Measurements from ENCODE around the gene GABRP. TPM values are rescaled to one million over a fixed set of nuclear protein-coding genes. Genes with fewer than 3 reads are reported as not detected.

Gene GABRP
- total RNA-seq (2022) (not detected in 2 replicates), Bru-seq, nascent RNA (percentile 15 among the genes with signal in this experiment), BruChase-seq, experiment 1, labeled RNA remaining after a 6-hour chase (percentile 15 among the genes with signal in this experiment), BruChase-seq, experiment 2, labeled RNA remaining after a 2-hour chase (percentile 12 among the genes with signal in this experiment)
- long read RNA-seq: 0 reads

DNA sequence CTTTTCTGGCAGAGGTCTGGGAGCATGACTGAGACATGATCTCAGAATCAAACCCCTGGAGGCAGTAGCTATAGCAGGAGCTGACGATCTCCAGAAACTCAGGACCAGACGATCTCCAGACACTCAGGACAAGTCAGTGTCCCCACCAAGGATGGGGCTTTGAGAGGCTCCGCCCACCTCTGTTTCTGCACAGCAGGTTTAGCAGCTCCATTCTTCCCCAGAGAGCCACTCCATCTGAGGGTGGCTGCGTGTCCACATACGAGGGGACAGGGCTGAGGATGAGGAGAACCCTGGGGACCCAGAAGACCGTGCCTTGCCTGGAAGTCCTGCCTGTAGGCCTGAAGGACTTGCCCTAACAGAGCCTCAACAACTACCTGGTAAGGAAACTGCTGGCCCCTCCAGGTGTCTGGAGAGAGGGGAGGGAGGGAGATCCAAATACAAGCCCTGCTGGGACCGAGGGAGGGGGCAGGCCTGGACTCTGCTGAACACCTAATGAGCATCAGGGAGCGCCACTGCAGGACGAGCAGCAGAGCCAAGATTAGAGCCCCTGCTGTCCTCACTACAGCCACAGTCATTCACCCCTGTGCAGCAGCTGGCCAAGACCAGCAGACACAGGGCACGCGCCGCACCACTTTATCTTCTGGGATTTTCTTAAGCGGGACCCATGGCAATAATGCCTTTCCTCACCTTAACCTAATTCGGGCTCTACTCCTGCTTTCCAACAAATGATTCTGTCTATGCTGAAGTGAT, at the start of gene GABRP:
TSS of gene GABRP (plus strand) at position 228 of the 750 bp plus-strand sequence. CDS start 4,891 bp downstream, outside the sequence.
- POLR2A ChIA-PET: interaction anchor here (1.0 kb wide), 1 partner anchor 11 kb away, joined by 4 read pairs; no protein-coding TSS in a partner anchor
- CTCF ChIA-PET: interaction anchor here (0.5 to 16.3 kb wide), 7 partner anchors 9 to 168 kb away, joined by 3 to 992 read pairs (median 9); no protein-coding TSS in a partner anchor
- TF ChIP-seq CTCF (IDR thresholded peaks at IDR 0.05; ENCODE audit: unreplicated experiment): no peak
- H3K27ac Mint-ChIP-seq (ENCODE audit: low read depth, unreplicated experiment): no peak within 1 kb of the TSS
- no peaks in the 10 kb centered on the region for H3K36me3 Mint-ChIP-seq (ENCODE audit: insufficient read depth, unreplicated experiment)
- H3K4me3 Mint-ChIP-seq (ENCODE audit: unreplicated experiment): no peak within 1 kb of the TSS
- no TSS peak for BruUV-seq (replicated peaks)
- no peaks in the 10 kb centered on the region for H3K27me3 Mint-ChIP-seq (ENCODE audit: insufficient read depth, unreplicated experiment)
- H3K4me1 Mint-ChIP-seq (ENCODE audit: insufficient read depth, unreplicated experiment): no peaks in the 10 kb centered on the region
- intact Hi-C loops (cut with micrococcal nuclease): no loop called here
- H3K9me3 Mint-ChIP-seq (ENCODE audit: unreplicated experiment): no peaks in the 10 kb centered on the region
- no peak for DNase-seq (ENCODE audit: unreplicated experiment)

DNA sequence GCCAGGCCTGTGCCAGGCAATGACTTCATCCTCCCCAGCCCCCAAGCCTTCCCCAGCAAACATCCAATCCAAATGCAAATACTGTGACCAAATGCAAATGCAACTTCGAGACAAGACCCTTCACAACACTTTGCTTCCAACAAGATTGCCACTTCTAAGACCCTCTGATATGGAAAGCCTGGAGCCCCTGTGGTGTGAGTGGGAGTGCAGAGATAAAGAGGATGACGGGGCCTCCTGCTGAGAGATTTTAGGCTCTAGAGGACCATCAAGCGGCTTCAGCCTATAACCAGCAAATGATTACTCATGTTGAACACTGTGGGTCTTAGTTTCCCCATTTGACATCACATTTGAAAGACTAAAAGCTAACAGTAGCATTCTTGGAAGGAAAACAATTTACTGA, 46.6 kb upstream of the GABRP start:
- Mint-ChIP-seq H3K9me3 (ENCODE audit: unreplicated experiment) (peaks cover 8% of the 10 kb centered on the region), H3K4me1 (ENCODE audit: insufficient read depth, unreplicated experiment) (no peaks in the 10 kb centered on the region), H3K36me3 (ENCODE audit: insufficient read depth, unreplicated experiment) (no peaks in the 10 kb centered on the region), H3K27ac (ENCODE audit: low read depth, unreplicated experiment) (no peak overlapping the region), H3K27me3 (ENCODE audit: insufficient read depth, unreplicated experiment) (peaks cover 16% of the 10 kb centered on the region), H3K4me3 (ENCODE audit: unreplicated experiment) (no peak overlapping the region)
- ChIA-PET CTCF (interaction anchor here (0.6 to 16.7 kb wide), 4 partner anchors 8 to 415 kb away, joined by 3 to 992 read pairs (median 16); partner anchors contain the start of gene GABRP), POLR2A (no interaction called here)
- no TSS peak for BruUV-seq (replicated peaks)
- no peak for TF ChIP-seq CTCF (IDR thresholded peaks at IDR 0.05; ENCODE audit: unreplicated experiment)
- intact Hi-C loops (cut with micrococcal nuclease): no loop called here
- DNase-seq (ENCODE audit: unreplicated experiment): no peak

- Mint-ChIP-seq H3K27me3 (ENCODE audit: insufficient read depth, unreplicated experiment) (peaks cover 15% of the 10 kb centered on the region), H3K4me3 (ENCODE audit: unreplicated experiment) (no peak overlapping the region), H3K4me1 (ENCODE audit: insufficient read depth, unreplicated experiment) (no peaks in the 10 kb centered on the region), H3K36me3 (ENCODE audit: insufficient read depth, unreplicated experiment) (no peaks in the 10 kb centered on the region), H3K27ac (ENCODE audit: low read depth, unreplicated experiment) (no peak overlapping the region), H3K9me3 (ENCODE audit: unreplicated experiment) (peaks cover 8% of the 10 kb centered on the region)
- POLR2A ChIA-PET: no interaction called here
- CTCF ChIA-PET: interaction anchor here (0.6 to 16.7 kb wide), 2 partner anchors 52 to 107 kb away, joined by 3 to 992 read pairs; partner anchors contain the start of gene GABRP
- DNase-seq (ENCODE audit: unreplicated experiment): no peak
- intact Hi-C loops (cut with micrococcal nuclease): no loop called here
- TF ChIP-seq CTCF (IDR thresholded peaks at IDR 0.05; ENCODE audit: unreplicated experiment): no peak
- BruUV-seq (replicated peaks): no TSS peak
These were observed 45.9 kb upstream of the GABRP start for GRCh38 chr5:170737591-170737990.

DNA sequence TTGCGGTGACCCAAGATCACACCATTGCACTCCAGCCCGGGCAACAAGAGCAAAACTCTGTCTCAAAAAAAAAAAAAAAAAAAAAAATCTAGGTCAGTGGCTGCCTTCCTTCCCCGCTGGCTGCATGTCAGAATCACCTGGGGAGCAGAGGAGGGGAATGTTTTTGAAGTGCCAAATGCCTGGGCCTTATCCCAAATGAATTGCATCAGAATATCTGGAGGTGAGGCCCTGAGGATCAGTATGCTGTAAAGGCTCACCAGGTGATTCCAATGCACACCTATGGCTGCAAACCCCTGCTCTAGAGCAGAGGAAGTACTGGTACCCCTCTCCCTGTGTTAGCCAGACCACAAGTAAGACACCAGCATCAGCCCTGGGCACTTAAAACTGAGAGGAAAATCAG, 44.7 kb upstream of the GABRP start:
- Mint-ChIP-seq H3K27ac (ENCODE audit: low read depth, unreplicated experiment) (no peak overlapping the region), H3K4me3 (ENCODE audit: unreplicated experiment) (no peak overlapping the region), H3K4me1 (ENCODE audit: insufficient read depth, unreplicated experiment) (no peaks in the 10 kb centered on the region), H3K27me3 (ENCODE audit: insufficient read depth, unreplicated experiment) (peaks cover 2% of the 10 kb centered on the region), H3K36me3 (ENCODE audit: insufficient read depth, unreplicated experiment) (no peaks in the 10 kb centered on the region), H3K9me3 (ENCODE audit: unreplicated experiment) (peaks cover 8% of the 10 kb centered on the region)
- intact Hi-C loops (cut with micrococcal nuclease): no loop called here
- no TSS peak for BruUV-seq (replicated peaks)
- no peak for DNase-seq (ENCODE audit: unreplicated experiment)
- CTCF ChIA-PET: interaction anchor here (0.6 to 16.7 kb wide), 3 partner anchors 38 to 99 kb away, joined by 3 to 992 read pairs (median 3); partner anchors contain the start of gene GABRP
- TF ChIP-seq CTCF (IDR thresholded peaks at IDR 0.05; ENCODE audit: unreplicated experiment): no peak
- POLR2A ChIA-PET: no interaction called here

Data from MCF 10A (cell line).